Suppressor macrophage treated with lipopolysaccharide for 4 hours (primary cell): ENCODE results near the gene CTNNBL1.

Experiments
- DNase-seq: peaks from one replicate; pipeline ENCODE4 v3.0.0-alpha.2; 2020

Gene CTNNBL1

DNA sequence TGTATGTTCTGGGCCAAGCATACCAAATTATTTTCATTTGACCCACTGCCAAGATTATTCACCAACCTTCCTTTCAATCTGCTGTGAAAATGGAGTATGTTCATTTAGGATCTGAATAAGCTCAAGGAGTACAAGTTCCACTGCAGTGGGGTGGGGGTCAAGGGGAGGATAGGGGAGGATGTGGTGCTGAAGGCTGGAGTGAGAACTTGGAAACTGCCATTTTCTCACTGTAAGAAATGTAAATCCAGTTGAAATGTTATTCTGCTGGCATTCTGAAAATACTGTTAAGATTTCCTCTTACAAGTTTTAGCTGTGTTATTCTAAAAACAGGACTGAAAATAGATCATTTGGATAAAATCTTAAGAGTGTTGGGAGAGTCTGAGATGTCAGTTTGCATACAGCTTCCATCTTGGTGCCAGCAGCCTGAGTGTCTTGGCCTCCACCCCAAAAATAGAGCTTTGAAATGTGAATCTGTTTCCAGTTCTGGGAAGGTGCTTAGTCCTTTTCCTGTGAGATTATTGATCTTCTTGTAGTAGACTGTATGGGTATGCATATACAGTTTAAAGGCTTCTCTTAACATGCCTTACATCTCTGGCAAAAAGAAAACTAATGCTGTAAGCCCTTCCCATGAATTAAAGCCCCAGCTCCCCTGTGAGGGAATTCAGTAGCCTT lies 84.3 kb downstream of the CTNNBL1 start:
- no peak for DNase-seq

DNA sequence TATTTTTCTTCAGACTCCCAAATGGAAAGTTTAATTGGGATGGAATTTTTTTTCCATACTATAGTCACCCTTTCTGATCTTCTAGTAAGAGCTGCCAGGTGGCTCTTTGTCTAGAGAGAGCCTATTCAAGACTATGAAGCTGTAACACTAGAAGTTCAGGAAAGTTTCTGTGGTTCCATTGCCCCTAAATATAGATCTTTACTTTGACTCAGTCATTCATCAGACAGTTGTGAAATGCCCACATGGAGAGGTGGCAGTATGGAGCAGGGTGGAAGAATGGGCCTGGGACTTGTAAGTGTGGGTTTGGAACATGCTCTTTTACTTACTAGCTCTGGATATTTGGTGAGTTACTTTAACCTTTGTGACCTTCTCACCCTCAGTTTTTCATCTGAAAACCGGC lies 87.8 kb downstream of the CTNNBL1 start:
- DNase-seq: peak; percentile 7

DNA sequence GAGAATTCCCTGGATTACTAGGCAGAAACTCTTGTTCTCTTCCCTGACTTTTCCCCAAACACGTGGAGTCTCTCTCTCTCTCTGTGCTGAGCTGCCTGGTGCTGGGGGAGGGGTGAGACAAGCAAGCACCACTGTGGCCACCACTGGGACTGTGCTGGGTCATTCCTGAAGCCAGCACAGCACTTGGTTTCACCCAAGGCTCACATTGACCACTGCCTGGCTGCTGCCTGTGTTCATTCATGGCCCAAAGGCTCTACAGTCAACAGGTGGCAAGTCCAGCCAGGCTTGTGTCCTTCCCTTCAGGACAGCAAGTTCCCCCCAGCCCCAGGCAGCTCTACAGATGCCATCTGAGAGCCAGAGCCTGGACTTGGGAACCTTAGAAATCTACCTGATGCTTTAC lies 92.2 kb downstream of the CTNNBL1 start:
- no peak for DNase-seq

DNA sequence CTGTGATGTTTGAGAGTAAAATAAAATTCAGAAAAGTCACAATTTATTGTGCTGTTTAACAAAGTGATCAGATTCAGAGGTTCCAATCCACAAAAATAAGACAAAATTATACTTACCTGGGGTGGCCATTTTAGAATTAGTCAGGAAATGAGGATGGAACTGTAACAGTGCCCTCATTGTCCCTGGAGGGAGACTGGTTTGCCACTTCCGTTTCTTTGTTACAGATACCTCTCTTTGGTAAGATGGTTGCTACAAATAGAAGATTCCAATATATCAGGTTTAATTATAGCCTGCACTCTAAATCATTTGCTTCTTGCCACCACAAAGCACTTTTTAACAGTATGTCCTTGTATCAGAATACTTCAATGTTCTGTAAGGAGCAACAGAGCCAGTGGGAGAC lies 95.6 kb downstream of the CTNNBL1 start:
- no peak for DNase-seq

DNA sequence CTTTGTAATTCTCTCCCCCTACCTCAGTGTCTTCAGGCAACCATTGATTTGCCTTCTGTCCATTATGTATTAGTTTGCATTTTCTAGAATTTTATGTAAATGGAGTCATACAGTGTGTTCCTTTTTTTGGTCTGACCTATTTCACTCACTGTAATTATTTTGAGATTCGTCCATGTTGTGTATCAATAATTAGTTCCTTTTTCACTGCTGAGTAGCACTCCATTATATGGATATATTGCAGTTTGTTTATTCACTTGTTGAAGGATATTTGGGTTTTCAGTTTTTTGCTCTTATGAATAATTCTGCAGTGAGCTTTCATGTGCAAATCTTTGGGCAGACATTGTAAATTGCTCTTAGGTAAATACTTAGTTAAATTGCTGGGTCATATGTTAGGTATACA lies 97.1 kb downstream of the CTNNBL1 start:
- DNase-seq: no peak

DNA sequence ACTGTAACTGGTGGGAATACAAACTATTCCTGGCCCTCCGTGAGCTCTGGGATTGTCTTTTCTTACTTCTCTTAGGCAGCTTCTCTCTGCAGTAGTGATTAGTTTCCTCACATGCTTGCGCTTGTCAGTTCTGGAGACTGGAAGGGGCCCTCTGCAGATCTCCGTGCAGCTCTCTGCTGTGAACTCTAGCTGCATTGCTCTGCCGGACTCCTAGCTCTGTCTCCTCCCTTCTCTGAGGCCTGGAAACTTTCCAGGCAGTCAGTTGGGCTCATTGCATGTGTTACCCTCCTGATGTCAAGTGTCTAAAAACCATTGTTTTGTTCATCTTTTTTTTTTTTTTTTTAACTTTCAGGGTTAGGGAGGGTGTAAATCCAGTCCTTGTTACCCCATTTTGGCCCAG lies 102.3 kb downstream of the CTNNBL1 start:
- DNase-seq: no peak

DNA sequence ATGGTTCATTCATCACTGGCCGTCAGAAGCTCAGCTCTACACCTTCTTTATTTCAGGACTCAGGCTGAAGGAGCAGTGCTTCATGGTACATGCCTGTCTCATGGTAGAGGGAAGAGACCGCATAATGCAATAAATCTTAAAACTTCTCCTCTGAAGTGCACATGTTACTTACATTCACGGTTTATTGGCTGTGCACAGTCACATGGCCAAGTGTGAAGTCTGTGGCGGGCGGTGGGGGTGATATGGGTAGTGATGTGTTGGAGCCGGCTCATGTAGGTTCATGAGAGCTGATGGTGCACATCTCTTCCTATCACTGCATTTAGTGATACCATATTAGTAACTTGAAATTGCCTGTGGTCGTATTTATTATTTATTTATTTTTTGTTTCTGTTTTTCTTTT lies 102.9 kb downstream of the CTNNBL1 start:
- no peak for DNase-seq

DNA sequence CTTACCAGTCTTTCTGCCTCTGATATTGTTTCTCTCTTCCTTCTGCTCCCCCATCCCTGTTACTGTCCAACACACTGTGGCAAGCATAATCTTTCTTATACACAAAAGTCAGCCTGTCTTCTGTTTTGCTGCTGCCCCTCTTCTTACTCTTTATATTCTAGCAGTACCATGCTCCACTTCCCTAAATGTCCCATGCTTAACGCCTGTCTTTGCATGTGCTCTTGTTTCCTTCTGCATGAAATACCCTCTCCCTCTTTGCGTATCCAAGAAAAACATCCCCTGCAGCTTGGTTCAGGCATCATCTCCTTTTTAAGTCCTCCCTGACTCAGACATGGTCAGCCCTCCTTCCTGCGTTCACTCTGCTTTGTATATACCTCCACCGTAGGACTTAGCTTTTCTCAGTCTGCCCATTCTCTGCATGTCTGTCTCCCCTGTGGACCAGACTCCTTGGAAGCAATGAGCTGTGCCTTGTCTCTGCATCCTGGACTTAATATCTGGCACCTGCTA lies 103.9 kb downstream of the CTNNBL1 start:
- DNase-seq: no peak

DNA sequence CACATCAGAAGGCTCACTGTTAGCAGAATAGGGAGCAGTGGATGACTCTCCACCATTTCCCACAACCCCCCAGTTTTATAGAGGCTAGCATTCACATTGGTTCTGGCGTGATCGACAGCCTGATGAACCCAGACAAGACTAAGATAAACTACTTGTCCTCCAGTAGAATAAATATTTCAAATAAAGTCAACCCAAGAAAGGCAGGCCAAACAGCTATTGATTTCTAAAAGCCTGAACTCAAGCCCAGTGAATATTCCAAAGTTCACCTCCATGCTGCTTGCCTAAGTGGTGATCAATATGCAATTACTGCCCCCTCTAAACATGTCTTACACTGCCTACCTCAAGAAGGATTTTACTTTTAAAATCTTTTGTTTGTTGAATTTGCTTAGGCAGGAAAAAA lies 104.5 kb downstream of the CTNNBL1 start:
- no peak for DNase-seq

DNA sequence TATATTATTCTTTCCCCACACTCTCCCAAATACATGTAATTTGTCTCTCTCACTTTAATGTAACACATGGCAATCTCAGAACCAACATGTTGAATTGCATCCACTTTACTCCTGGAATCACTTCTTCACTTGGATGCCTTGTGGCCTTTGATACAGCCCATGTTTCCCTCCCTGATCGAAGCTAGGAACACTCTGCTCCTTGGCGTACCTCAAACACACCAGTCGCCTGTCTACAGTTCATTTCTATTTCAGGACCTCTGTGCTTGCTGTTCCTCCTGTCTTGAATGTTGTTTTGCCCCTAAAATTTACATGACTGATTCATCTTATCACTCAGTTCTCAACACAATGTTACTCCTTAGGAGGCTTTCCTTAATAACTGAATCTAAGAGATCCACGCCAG lies 106.8 kb downstream of the CTNNBL1 start:
- DNase-seq: no peak

DNA sequence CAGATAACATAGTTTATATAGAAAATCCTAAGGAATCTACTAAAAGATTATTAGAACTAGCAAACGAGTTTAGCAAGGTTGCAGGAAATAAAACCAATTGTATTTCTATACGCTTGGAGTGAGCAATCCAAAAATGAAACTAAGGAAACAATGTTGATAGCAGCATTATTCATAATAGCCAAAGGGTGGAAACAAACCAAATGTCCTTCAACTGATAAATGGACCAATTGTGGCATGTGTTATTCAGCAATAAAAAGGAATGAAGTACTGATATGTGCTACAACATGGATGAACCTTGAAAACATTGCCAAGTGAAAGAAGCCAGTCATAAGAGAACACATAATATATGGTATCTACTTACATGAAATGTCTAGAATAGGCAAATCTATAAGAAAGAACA lies 108.1 kb downstream of the CTNNBL1 start:
- peak; percentile 37 for DNase-seq

DNA sequence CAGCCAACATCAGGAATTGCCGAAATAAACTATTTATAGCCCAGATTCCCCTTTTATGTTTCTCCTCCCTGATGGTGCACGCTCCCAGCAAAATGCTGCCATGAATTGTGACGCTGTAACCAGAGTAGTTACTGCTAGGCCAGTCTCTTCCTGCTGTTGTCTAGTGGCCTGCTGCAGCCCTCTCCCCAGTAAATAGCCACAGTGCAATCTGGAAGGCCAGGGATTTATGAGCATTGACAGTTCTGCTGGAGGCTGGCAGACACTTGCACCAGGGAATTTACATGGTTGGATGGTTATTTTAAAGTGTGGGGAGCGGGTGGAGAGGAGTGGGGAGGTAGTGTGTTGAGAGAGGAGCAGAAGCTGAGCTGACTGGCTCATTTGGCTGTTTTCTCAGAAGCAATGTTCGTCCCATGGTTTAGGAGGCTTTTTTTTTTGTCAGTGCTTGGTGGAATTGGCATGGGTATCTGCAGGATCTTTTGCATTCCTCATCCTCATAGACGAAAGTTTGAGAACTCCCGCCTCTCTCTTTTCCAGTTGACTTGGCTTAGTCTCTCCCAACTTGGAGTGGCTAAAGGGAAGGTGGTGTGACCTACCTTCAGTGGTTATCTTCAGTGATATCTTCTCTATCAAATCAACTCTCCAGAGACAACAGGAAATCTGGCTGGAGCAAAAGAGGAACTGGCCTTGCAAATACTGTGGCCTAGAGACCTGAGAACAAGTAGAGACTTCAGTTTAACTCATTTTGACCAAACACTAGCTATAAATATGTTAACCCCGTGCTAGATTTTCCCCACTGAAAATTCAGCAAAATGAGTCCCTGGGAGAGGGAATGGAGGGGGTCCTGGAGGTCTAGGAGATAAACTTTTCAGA lies 109.8 kb downstream of the CTNNBL1 start:
- DNase-seq: peak; percentile 14

DNA sequence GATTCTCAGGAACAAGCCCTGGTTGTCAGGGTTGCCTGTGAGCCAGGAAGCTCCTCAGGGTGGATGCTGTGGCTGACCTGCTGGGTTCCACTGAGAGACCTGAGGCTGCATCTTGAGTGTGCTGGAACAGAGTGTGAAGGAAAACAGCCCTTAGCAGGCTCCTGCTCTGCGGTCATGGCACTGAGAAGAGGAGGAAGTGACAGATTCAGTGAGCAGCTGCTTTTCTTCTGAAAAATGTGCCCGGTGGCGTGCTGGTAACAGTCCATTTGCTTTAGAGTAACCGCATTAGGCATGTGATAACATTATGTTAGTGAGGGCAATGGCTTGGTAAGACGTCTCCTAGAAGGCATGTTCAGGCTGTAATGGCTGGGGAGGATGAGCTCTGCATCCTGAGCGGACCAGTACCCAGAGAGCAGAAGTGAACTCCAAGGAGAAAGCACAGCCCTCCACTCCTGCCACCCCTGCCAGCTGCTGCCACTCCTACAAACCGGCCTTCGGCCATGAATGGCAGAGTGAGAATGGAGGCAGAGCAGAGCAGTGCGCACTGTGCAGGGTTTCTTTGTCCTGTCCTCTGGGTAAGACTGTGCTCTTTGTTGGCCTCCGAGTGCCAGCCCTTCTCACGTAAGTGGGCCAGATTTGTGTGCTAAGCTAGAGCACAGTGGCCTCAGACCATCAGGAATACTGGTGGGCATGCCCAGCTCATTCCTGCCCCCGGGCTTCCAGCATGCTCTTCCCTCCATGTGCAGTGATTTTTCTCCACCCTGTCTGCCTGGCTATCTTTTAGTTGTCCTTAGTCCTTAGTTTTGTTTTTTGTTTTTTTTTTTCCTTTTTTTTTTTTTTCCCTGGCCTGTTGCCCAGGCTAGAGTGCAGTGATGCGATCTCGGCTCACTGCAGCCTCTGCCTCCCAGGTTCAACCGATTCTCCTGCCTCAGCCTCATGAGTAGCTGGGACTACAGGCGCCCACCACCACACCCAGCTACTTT lies 111.0 kb downstream of the CTNNBL1 start:
- DNase-seq: peak; percentile 6

DNA sequence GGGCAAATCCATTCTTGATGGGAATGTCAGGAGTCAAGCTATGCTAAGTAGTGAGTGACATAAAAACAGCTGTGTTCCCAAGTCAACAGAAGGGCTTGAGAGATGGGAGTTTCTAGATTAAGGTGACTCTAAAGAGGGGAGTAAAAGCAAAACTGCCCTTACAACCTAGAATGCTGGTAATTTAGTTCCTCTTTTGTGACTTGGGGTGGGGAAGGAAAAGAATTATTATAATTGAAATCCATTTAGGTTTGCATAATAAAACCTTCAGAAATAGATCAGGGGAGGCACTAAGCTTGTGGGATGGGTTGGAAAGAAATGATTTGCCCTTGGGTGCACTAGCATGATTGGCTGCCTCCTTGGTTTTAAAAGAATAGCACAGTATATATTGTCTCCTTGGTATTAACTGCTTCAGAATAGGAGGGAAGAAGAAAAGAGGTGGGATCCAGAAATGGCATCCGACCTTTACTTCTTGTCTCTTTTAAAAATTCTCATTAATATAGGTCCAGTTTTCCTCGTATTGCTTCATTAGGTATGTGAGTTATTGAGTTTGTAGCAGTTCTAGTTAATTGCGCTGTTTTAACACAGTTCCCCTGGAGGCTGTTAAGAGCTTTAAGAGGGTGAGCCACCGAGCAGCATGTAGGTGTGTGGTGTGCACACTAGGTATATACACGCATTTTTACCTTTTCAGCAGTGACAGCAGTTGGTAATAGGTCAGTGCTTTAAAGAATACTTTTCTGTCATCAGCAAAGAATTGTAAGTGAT lies 113.8 kb downstream of the CTNNBL1 start:
- no peak for DNase-seq

DNA sequence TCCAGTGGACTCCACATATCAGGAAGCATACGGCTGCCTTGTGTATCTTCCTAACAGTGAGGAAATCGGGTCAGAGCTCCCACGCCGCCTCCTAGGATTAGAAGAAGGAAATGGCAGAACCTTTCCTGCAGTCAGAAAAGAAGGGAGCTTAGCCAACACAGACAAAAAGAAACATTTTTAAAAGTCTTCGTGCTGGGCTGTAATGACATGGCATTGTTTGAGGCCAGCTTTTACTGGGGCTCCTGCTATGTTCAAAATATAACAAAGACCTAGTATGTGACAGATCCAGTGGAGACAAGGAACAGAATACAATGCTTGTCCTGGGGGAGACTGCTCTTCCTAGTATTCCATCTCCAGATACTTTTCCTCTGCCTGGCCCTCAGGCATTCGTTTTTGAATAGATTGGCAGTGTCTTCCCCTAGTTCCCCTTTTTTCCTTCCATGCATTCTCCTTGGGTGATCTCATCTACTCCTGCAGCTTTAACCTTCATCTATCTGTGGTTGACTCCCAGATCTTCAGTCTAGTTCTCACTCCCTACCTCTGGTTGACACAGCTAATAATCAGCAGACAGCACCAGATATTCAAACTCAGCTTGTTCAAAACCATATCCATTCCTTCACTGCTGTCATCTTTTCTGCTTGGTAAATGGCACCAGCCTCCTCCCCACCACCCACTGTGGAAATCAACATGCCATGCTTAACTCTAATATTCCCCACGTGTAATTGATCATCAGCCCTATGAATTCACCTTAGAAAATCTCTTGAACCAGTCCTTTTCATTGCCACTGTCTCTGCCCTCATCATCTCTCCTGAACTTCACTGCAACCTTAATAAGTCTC lies 114.6 kb downstream of the CTNNBL1 start:
- DNase-seq: peak; percentile 15

DNA sequence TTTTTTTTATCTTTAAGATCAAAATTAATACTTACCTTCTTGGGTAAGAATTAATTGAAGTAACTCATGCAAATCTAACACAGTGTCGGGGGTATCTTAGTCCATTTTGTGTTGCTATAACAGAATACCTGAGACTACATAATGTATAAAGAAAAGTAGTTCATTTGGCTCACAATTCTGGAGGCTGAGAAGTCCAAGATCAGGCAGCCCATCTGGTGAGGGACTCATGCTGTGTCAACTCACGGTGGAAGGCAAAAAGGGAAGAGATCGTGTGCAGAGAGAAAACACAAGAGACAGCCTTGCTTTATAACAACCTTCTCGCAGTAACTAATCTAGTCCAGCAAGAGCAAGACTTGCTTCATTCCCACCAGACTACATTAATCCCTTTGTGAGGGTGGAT lies 116.2 kb downstream of the CTNNBL1 start:
- no peak for DNase-seq

DNA sequence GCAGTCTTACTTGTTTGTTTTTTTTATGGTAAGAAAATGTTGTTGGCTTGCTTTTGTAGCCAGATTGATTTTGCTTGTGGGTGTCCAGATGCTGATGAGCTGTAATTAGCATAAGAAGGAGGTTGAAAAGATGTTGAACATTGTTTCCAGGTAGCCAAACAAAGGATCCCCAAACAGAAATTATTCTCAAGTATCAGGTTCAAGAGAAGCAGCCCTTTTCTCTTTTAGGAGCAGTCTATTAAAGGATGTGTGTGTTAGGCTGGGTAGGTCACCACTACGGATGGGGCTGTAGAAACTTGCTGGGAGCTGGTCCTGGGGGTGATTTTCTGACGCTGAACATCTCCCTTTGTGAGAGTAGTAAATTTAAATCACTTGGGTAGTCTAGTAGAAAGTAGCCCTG lies 122.2 kb downstream of the CTNNBL1 start:
- no peak for DNase-seq

DNA sequence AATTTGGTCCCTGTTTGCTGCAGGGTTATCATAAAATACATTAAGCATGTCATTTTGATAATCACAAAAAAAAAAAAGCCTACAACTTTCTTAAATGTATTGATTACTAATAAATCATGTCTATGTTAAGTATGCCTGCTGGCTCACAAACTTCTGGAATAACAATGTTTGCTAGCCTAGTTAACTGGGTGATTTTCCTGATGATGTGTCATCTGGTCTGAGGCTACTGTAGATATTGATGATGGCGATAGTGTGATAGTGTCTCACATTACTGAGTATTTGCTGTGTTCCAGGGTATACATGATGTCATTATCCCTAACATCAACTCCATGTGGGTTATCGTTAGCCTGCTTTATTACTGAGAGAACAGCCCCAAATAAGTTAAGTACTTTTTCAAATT lies 122.9 kb downstream of the CTNNBL1 start:
- no peak for DNase-seq

DNA sequence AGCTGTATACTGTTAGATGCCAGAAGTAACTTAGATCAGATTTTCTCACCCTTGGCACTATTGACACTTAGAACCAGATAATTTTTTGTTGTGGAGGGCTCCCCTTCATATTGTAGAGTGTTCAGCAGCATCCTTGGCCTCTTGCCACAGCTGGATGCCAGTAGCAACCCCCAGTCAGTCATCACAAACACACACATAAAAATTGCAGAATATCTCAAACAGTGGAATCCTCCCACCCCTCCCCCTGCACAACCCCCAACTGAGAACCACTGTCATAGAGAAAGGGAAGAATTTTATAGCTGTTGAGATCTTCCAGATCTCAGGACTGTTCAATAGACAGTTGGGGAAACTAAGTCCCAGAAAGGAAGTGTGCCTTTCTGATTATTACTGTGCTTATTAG lies 127.9 kb downstream of the CTNNBL1 start:
- DNase-seq: no peak

DNA sequence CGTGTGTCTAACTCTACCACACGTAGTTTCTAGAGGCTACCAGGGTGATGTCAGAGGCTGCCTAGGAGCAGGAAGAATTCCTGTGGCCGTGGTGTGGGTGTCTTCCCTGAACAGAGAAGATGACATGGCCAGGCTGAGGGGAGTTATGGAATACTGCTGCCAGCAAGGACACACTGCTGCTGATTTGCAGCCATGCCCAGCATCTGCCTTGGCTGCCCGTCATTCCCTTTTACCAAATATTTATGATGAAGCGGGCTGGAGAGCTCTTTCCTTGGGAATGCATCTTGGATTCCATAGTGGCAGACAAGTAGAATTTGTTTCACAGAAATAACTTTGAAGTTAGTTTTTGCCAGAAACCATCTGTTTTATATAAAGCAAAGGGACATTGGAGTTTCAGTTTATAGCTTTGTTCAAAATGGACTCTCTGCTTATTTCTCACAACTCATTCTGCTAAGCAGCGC lies 128.3 kb downstream of the CTNNBL1 start:
- DNase-seq: no peak

DNA sequence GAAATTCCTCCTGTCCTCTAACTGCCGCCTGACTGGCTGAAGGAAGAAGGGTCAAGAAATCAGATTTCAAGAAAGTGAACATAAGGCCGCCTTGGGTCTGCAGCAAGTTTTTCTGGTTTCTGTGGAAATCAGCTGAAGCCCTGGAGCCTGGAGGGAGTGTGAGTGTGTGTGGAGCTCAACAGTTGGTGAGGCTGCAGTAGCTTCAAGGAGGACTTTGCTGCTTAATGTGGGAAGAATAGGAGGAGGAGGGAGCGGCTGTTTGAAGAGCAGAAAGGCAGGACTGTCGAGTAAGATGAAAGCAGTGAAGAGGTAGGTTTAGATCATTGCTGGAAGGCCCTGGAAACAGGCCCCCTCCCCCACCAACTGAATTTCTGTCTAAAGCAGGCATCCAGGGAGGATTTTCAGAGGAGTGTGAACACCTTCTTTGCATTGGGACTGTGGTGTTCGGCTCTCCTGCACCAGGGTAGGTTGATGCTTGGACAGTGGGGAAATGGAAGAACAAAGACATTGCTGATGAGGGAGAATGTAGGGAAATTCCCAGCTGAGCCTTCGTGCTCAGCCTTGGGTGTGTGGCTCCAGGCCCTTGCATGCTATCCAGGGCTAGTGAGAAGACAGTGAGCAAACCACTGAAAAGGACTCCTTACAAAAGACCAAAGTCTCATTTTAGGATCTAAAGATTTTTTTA lies 129.6 kb downstream of the CTNNBL1 start:
- peak; percentile 21 for DNase-seq
